HG03558 (cell line): ENCODE data around the gene FBL.
"Not testable (repeated sequence)": the region's sequence is repeated elsewhere in the genome, so short reads cannot be mapped to it uniquely, and the experiment has no call there.

Source experiments
- ATAC-seq: cut with Tn5 transposase; IDR thresholded peaks from one replicate; pipeline ENCODE4 v1.9.1; 2021; ENCODE audit warnings: moderate number of reproducible peaks; ENCODE audit not compliant: unreplicated experiment; ENCODE audit errors: extremely low read depth

The FBL gene

GRCh38 chr19:39845933-39846677, at the start of gene FBL:
Gene FBL (minus strand): TSS chr19:39846379. CDS start chr19:39846300, 79 bp downstream.
- peak; percentile 67 for ATAC-seq

DNA sequence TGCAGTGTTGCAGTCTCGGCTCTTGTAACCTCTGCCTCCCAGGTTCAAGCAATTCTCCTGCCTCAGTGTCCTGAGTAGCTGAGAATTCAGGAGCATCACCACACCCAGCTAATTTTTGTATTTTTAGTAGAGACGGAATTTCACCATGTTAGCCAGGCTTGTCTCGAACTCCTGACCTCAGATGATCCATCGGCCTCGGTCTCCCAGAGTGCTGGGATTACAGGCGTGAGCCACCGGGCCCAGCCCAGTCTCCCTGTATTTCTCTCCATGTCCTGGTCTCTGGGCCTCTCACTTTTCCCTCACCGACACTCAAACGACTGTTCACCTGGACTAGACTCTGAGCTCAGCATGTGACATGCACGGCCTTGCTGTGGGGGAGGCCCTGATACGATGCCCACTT, 48.9 kb upstream of the FBL start:
- not testable (repeated sequence) for ATAC-seq

DNA sequence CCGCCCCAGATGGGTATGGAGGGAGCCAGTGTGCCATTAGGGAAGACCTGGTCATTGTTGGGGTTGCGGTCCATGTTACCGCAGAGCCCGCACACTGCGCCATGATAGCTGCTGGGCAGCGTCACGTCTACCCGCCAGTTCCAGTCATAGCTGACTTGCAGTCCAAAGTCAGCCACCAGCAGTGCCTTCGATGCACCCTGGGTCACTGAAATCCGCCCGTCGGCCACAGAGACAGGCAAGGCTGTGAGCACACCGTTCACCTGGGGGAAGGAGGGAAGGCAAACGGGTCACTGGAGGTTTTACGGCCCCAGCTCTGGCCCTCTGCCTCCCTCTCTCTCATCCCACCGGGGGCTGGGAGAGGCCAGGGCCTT, 48.0 kb upstream of the FBL start:
- ATAC-seq, result not testable (repeated sequence)

GRCh38 chr19:39893366-39894235, 47.4 kb upstream of the FBL start:
- ATAC-seq, result not testable (repeated sequence)

DNA sequence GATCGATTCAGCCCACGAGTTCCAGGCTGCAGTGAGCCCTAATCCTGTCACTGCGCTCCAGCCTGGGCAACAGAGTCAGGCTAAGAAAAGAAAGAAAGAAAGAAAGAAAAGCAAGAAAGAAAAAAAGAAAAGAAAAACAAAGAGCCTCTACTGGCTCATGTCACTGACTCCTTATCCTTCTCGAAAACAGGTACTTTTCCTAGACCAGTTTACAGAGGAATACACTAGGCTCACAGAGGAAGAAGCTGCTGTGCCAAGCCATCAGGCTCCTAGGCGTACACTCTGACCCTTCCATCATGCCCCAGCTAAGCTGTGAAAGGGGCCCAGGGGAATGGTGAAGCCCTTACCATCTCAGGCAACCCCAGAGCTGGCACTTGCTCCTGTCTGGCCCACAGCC, 46.3 kb upstream of the FBL start:
- ATAC-seq, result not testable (repeated sequence)

DNA sequence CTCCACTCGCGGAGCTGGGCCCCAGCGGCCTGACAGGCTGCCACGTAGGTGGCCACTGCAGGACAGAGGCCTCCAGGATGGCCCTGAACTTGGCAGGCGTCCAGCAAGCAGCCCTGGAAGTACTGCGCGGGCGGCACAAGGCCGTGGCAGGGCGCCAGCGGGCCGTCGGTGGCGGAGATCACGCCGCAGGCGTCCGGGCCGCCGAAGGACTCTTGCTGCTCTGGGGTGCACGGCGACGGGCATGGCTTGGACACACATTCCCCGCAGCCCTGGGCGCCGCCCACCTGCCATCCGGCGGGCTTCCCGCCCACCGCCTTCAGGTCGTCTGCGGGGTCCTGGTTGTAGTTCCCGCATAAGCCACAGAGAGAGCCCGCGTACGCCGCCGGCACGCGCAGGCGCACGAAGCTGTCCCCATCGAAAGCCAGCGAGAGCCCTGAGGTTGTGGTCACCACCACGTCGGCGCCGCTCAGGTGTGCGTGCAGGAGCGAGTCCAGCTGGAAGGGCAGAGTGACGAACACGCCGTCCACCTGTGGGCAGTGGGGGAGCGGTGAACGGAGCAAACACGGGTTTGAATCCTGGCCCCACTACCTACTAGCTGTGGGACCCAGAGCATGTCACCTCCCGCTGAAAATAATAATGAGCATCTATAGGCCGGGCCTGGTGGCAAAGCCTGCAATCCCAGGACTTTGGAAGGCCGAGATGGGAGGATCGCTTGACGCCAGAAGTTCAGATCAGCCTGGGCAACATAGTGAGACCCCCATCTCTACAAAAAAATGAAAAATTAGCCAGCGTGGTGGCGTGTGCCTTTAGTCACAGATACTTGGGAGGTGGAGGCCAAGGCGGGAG, 45.7 kb upstream of the FBL start:
- ATAC-seq, result not testable (repeated sequence)

DNA sequence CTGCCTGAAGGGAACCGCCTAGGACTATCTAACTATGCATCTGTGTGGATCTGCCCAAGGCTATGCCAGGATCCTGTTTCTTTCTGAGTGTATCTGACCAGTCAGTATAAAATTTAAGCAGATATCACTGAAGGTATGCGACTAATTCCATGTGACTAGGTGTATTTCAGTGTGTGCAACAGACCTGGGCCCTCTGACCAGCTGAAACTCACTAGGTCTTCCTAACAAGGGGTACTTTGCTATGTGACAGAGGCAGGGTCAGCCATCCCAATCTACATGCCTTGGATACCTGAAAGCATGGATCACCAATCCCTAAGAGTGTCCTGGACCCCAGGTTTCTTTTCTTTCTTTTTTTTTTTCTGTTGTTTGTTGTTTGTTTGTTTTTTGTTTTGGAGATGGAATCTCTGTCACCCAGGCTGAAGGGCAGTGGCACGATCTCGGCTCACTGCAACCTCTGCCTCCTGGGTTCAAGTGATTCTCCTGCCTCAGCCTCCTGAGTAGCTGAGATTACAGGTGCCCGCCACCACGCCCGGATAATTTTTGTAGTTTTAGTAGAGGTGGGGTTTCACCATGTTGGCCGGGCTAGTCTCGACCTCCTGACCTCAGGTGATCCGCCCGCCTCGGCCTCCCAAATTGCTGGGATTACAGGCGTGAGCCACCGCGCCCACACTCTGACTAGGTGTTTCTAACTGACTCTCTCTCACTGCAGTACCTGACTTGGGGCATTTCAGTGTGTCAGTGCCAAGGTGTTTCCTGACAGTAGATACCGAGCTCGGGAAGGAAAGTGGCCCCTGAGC, 44.8 kb upstream of the FBL start:
- ATAC-seq, result no peak

GRCh38 chr19:39889872-39890754, 43.9 kb upstream of the FBL start:
- ATAC-seq, result not testable (repeated sequence)

DNA sequence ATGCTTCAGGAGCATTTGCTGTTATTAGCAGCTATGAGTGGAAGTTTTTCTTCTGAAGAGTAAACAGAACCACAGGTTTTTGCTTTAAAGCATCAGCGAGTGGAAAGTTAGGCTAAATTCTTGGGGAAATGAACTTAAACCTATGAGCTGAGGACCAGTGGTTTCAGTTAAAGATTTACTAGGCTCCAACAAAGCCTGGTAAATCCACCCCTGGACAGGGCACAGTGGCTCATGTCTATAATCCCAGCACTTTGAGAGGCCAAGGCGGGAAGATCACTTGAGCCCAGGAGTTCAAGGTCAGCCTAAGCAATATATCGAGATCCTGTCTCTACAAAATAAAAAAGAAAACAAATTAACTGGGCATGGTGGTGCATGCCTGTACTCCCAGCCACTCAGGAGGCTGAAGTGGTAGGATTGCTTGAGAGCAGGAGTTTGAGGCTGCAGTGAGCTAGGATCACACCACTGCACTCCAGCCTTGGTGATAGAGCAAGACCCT, 41.3 kb upstream of the FBL start:
- ATAC-seq, result not testable (repeated sequence)

GRCh38 chr19:39885821-39886554, 39.8 kb upstream of the FBL start:
- not testable (repeated sequence) for ATAC-seq

- ATAC-seq, result not testable (repeated sequence)
Observed at GRCh38 chr19:39884721-39885120, 38.5 kb upstream of the FBL start.

DNA sequence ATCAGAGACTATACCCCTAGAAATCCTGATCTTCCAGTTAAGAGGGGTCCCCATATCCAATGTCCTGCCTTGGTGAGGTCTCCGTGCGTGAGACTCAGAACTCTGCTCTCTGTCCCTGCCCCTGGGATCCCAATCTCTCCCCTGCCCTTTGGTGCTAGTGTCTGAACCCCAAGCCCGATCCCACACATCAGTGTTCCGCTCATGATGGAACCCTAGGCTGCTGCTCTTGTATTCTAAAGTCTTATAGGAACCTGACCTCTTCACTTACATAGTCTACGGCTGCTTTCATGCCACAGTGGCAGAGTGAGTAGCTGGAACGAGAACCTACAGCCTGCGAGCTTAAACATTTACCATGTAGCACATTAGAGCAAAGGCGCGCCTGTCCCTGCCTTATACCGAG, 36.5 kb upstream of the FBL start:
- not testable (repeated sequence) for ATAC-seq

DNA sequence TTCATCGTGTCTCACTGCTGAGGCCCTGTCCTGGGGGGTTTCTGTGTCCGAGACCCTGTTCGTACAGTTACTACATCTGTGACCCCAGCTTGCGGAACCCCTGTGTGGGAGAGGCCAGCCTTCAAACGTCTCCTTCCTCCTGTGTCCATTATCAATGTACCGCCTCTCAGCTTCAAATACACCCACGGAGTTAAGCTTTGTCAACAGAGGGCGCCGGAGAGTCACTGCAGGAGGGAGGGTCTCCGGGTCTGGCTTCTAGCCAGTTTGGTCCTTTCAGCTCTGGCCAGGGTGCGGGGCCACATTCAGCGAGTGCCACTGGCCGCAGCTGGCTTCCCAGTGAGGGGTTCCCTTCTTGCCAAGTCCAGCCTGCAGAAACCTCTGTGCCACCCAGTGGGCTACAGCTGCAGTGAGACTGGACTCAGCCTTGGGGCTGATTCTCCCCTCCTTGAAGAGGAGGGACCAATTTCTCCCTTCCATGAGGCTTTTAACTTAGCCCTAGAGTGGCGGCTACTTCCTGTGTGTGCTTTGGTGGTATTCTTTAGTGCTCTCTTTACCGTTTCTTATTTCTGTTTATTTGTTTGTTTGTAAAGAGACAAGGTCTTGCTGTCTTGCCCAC, 35.4 kb upstream of the FBL start:
- ATAC-seq, result not testable (repeated sequence)

DNA sequence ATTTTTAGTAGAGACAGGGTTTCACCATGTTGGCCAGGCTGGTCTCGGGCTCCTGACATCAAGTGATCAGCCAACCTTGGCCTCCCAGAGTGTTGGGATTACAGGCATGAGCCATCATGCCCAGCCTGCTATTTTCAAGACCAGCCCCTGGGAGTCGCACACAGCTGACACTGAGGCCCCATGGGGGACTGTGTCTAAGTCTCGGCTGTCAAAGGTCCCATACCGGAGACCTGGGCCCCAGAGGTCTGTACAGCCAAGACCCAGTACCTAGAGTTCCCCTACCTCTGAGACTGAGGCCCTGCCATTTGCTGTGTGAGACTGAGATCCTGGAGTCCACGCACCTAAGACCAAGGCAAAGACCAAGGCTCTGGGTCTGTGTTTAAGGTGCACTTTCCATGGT, 34.1 kb upstream of the FBL start:
- not testable (repeated sequence) for ATAC-seq

- not testable (repeated sequence) for ATAC-seq
Observed at GRCh38 chr19:39879796-39880195, 33.6 kb upstream of the FBL start.

GRCh38 chr19:39878866-39879265, 32.7 kb upstream of the FBL start:
- not testable (repeated sequence) for ATAC-seq

DNA sequence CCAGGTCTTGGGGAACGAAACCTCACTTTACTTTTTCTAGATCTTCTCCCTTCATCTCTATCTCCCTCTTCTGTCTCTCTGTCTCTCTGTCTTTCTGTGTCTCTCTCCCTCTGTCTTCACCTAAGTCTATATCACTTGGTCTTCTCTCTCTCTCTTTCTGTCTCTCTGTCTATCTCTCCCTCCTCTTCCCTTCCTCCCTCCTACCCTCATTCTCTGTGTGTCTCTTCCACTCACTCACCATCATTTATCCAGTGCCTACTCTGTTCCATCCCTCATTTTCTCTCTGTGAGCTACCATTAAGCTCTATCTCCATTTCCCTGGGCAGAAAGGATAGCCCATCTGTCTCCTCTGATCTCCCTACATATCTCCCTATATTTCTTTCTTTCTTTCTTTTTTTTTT, 32.2 kb upstream of the FBL start:
- ATAC-seq, result no peak
